HG03064 (cell line): Measurements from ENCODE around the gene CCNG2.

Experiments
- ATAC-seq: cut with Tn5 transposase; IDR thresholded peaks from one replicate; pipeline ENCODE4 v1.9.1; 2021; ENCODE audit warnings: low read depth; ENCODE audit not compliant: unreplicated experiment

Gene CCNG2

DNA sequence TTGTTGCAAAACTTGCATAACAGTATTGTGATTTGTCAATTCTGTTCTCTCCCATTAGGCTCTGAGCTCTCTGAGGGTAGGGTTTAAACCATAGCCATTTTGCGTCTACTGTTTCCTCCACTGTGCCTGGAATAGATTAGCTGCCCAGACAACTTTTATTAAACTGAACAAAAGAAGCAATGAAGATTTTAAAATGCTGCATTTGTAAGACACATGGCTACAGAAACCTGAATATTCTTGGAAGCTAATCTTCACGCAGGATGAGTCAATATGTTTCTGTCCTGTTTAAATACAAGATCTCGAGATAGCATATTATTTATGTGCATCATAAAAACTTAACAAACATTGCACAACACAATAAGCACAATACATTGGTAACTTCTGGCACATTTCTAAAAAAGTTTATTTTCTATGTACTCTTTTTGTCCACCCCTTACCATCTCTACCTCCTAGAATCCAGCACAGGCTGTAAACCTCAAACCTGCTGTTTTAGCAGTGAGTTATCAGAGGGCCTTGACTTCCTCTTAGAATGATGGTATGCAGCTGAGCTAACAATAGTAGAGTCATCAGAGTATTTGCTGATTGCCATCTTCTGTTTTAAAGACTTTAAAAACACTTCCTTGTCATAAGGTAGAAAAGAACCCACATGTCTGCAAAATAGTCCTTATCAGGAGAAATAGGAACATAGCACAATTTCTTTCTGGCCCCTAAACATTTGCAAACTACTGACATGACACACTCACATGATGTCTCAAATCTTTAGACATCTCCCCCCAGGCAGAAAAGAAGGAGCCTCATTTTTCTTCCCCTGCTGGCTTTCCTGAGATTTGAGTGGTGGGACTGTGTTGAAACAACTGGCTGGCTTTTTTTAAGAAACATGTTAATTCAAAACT lies 10.6 kb upstream of the CCNG2 start:
- no peak for ATAC-seq

DNA sequence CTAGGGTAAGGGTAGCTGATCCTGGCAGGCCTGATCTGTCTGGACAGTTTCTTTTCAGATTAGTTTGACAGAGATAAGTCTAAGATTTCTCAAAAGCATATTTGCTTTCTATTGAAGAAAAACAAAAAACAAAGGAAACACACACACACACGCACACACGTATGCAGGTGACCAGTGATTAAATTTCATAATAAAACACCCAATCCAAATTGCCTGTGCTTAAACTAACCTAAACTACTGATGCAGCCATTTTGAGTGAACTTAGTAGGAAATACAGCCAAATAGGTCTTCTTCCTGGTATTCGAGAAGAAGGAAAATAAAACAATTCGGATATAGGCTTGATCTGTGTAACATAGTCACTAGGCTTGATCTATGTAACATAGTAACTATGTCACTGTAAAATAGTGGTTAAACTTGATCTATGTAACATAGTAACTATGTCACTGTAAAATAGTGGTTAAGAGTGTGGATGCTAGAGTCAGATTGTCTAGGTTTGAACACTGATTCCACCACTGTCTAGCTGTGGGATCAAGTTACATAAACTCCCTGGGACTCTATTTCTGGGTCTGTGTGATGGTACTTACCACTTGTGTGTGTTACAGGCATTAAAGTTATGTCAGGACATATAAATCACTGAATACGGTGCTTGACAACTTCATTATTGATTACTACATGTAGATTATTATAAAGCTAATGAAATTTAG lies 9.8 kb upstream of the CCNG2 start:
- ATAC-seq = no peak

DNA sequence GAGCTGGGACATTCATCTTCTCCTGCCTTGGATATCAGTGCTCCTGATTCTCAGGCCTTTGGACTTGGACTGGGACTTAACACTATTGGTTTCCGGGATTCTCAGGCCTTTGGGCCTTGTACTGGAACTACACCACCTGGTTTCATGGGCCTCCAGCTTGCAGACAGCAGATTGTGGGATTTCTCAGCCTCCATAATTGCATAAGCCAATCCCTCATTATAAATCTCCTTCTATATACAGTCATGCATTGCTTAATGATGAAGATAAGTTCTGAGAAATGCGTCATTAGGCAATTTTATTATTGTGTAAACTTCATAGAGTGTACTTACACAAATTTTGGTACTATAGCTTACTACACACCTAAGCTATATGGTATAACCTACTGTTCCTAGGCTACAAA lies 8.9 kb upstream of the CCNG2 start:
- no peak for ATAC-seq

DNA sequence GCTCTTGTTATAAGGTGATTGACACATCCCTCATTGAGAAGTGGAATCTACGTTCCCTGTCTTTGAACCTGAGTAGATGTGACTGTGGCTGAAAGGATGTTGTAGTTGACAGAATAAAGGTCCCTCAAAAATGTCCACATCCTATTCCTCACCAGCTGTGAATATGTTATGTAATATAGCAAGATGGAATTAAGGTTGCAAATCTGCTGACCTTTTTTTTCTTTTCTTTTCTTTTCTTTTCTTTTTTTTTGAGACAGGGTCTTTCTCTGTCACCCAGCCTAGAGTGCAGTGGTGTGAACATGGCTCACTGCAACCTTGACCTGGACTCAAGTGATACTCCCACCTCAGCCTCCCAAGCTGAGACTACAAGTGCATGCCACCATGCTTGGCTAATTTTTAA lies 7.2 kb upstream of the CCNG2 start:
- no peak for ATAC-seq

- no peak for ATAC-seq
These were observed 5.8 kb upstream of the CCNG2 start for GRCh38 chr4:77151241-77151640.

DNA sequence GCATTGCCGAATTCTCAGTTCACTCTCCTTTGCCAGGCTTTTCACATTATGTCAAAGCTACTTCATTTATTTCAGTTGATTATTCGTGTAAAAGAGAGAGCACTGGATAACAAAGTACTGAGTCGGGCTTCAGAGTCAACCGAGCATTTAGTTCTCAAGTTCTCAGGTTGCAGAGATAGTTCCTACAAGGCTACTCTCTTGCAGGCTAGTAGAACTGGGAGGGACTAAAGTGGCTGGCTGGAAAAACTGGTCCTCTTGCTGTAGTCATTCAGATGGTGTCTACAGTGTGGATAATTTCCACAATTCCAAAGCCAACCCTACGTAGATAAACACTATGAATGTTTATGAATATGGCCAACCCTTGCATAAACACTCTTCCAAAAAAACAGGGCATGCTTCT lies 4.6 kb upstream of the CCNG2 start:
- ATAC-seq = no peak

DNA sequence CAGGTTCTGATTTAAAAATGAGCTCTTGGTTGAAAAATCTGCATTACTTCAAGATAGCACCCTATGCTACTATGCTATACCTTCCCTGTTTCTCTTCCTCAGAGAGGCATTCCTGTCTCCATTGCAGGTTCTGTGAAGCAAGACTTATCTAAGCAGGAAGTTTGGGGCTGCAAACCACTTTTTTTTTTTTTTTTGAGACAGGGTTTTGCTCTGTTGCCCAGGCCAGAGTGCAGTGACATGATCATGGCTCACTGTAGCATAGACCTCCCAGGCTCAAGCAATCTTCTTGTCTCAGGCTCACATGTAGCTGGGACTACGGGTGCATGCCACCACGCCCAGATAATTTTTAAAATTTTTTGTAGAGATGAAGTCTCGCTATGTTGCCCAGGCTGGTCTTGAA lies 4.0 kb upstream of the CCNG2 start:
- ATAC-seq = no peak

GRCh38 chr4:77154065-77154464 lies 2.9 kb upstream of the CCNG2 start:
- no peak for ATAC-seq

DNA sequence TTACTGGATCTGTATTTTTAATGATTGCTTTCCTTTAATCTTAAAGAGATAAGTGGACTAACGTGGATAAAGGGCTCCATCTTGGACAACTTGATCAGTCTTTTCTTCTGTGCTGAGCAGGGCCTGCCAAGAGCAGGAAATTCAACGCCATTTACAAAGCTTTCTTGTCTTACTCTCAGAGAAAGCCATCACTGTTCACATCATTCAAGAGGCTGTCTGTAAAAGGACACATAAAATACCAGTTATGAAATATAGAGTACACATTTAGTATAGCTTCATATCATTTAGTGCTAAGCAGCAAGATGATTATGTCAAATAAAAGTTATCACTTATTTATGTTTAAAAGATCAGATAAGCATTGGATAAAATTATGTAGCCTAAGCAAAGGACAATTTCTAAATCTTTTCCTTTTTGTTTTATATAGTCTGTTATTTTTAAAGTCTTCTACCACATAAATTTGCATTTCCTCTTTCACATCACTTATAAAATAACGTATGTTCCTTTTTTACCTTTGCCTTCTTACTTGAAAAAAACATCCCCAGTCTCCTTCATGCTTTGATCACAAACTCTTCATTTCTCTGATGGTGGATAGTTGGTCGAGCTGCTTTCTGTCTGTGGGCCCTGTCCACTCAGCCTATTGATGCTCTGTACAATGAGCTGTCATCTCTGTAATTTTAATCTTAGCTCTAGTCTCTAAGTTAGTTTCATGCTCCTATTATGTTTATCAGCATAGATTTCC lies 2.1 kb upstream of the CCNG2 start:
- ATAC-seq = no peak

- no peak for ATAC-seq
These were observed 1.2 kb upstream of the CCNG2 start for GRCh38 chr4:77155631-77156452.

DNA sequence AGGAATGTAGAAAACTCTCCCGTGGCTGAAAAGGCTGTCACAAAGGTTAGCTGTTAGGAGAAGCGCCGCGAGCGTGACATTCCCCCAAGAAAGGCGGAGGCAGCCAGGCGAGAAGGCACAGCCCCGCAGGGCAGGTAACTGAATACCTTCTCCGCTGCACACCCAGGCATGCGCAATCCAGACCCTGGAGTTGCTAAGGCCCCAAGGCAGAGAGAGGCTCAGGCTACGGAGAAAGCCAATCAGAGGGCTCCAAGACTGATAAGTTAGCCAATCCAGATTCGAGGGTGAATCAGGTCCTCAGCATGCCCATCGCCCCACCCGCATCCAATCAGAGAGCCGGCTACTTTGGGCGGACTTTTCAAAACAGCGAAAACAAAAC lies 485 bp upstream of the CCNG2 start:
- ATAC-seq = peak; percentile 80

- ATAC-seq = peak; percentile 59
These were observed 966 bp downstream of the CCNG2 start for GRCh38 chr4:77157859-77158486.

DNA sequence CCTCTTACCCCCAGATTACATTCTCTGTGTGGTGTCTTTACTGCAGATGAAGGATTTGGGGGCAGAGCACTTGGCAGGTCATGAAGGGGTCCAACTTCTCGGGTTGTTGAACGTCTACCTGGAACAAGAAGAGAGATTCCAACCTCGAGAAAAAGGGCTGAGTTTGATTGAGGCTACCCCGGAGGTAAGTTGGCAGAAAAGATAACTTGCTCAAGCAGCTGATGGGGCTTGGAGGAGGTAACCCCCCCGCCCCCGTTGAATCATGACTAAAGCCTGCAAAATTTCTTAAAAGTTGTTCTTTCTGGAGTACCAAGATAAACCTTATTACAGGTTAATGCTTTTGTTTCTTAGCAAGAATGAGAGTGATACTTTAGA lies 1.5 kb downstream of the CCNG2 start:
- ATAC-seq = no peak

- ATAC-seq = no peak
These were observed 2.8 kb downstream of the CCNG2 start for GRCh38 chr4:77159806-77160205.

GRCh38 chr4:77163641-77164040 lies 6.6 kb downstream of the CCNG2 start:
- no peak for ATAC-seq

- ATAC-seq = no peak
These were observed 10.2 kb downstream of the CCNG2 start for GRCh38 chr4:77167173-77167572.

DNA sequence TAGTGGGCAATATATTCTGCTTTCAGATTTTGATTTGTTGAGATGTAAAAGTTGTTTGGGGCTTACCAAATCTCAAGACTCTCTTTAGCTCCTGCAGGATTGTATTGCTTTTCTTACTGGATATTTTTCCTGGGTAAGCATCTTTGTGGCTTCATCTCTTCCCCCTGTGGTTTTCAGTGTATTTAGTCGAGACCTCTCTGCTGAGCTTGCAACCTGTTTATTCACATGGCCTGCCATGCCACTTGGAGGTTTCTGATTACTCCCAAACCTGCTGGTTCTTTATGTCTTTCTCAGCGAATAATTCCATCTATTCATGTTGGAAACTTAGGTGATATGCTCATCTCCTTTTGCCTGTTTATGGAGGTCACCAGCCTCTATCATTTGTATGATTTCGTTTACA lies 10.9 kb downstream of the CCNG2 start:
- ATAC-seq = no peak

- no peak for ATAC-seq
These were observed 12.5 kb downstream of the CCNG2 start for GRCh38 chr4:77169481-77169880.

DNA sequence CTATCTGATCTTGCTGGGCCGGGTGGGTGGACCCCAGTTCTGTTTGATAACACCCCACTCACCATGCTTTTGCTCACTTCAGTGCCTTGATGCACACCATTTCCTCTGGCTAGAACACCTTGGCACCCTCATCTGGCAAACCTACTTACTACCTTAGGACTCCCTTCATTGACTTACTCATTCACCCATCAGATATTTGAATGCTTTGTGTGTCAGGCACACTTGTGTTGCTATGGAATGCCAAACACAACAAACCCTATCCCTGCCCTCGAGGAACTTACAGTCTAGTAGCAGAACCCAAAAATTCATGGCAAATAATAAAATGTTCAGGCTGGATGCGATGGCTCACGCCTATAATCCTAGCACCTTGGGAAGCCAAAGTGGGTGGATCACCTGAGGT lies 13.9 kb downstream of the CCNG2 start:
- no peak for ATAC-seq

DNA sequence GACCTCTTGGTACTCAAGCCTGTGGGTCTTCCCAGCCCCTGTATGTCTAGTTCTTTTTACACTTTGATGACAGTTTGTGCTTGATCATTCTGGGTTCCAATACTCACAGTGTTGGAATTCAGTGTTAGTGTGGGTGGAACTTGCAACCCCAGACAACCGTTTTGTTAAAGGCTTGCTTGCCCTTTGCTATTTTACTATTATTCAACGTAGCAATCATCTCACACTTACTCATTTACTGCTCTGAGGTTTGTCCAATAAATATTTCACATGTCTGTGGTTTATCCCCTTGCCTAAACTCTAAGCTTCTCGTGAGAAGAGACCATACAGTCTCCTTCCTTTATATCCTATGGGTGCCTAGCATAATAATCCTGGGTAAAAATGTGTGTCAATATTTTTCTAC lies 15.3 kb downstream of the CCNG2 start:
- no peak for ATAC-seq
